Stimulated activated memory B cell treated with anti-CD40 and anti-IgM and Interleukin-4, amounts not matched to agents 10 μg/mL and 1 μg/mL and 100 μg/mL, for 72 hours (primary cell): ENCODE results near the gene KRTAP22-1.
A peak's percentile ranks its signal among the peaks of the same experiment; 100 is the strongest.

Experiments
- ATAC-seq: fragments of 150-1000 bp; cut with Tn5 transposase; 2 replicates; pipeline ENCODE4 v1.10.0; 2021
- H3K27ac Mint-ChIP-seq: one replicate; pipeline ENCODE4 v1.8.0; 2022; ENCODE audit warnings: mild to moderate bottlenecking, mixed read lengths
- H3K27me3 Mint-ChIP-seq: one replicate; pipeline ENCODE4 v1.8.0; 2022; ENCODE audit warnings: mixed read lengths
- H3K36me3 Mint-ChIP-seq: one replicate; pipeline ENCODE4 v1.8.0; 2022; ENCODE audit warnings: mixed read lengths
- H3K4me1 Mint-ChIP-seq: one replicate; pipeline ENCODE4 v1.8.0; 2022; ENCODE audit warnings: mixed read lengths
- H3K4me3 Mint-ChIP-seq: one replicate; pipeline ENCODE4 v1.8.0; 2022; ENCODE audit warnings: mild to moderate bottlenecking, moderate library complexity, mixed read lengths
- H3K9me3 Mint-ChIP-seq: one replicate; pipeline ENCODE4 v1.8.0; 2022; ENCODE audit warnings: mixed read lengths

Gene KRTAP22-1

GRCh38 chr21:30600787-30601186, at the start of gene KRTAP22-1:
KRTAP22-1 (plus strand) TSS chr21:30601087.
- Mint-ChIP-seq H3K36me3 (no peaks in the 10 kb centered on the region), H3K4me3 (no peak within 1 kb of the TSS), H3K27me3 (no peaks in the 10 kb centered on the region), H3K27ac (no peak within 1 kb of the TSS), H3K4me1 (no peaks in the 10 kb centered on the region), H3K9me3 (peaks cover 7% of the 10 kb centered on the region)
- no peak for ATAC-seq

GRCh38 chr21:30552782-30553181, 48.1 kb upstream of the KRTAP22-1 start:
- H3K27me3 Mint-ChIP-seq = no peaks in the 10 kb centered on the region
- no peak for ATAC-seq
- peaks cover 10% of the 10 kb centered on the region for H3K9me3 Mint-ChIP-seq

GRCh38 chr21:30555095-30555494, 45.8 kb upstream of the KRTAP22-1 start:
- no peak overlapping the region for H3K27ac Mint-ChIP-seq
- no peaks in the 10 kb centered on the region for H3K27me3 Mint-ChIP-seq

More at GRCh38 chr21:30552782-30553181, 48.1 kb upstream of the KRTAP22-1 start:
- Mint-ChIP-seq H3K27ac (no peak overlapping the region), H3K4me1 (no peaks in the 10 kb centered on the region), H3K4me3 (no peak overlapping the region), H3K36me3 (no peaks in the 10 kb centered on the region)

GRCh38 chr21:30561264-30561895, 39.5 kb upstream of the KRTAP22-1 start, which contains the start of gene KRTAP19-7:
KRTAP19-7 (minus strand) TSS chr21:30561314; CDS start chr21:30561289, 25 bp downstream.
- no peaks in the 10 kb centered on the region for H3K4me1 Mint-ChIP-seq
- ATAC-seq = no peak
- no peaks in the 10 kb centered on the region for H3K36me3 Mint-ChIP-seq
- H3K4me3 Mint-ChIP-seq = no peak within 1 kb of the TSS
- H3K27ac Mint-ChIP-seq = no peak within 1 kb of the TSS
- no peaks in the 10 kb centered on the region for H3K27me3 Mint-ChIP-seq
- H3K9me3 Mint-ChIP-seq = peaks cover 2% of the 10 kb centered on the region

More at GRCh38 chr21:30555095-30555494, 45.8 kb upstream of the KRTAP22-1 start:
- Mint-ChIP-seq H3K4me3 (no peak overlapping the region), H3K4me1 (no peaks in the 10 kb centered on the region), H3K9me3 (peaks cover 10% of the 10 kb centered on the region), H3K36me3 (no peaks in the 10 kb centered on the region)
- no peak for ATAC-seq

GRCh38 chr21:30561957-30562356, 38.9 kb upstream of the KRTAP22-1 start:
- no peaks in the 10 kb centered on the region for H3K27me3 Mint-ChIP-seq
- no peak for ATAC-seq
- no peaks in the 10 kb centered on the region for H3K36me3 Mint-ChIP-seq

GRCh38 chr21:30563072-30563471, 37.8 kb upstream of the KRTAP22-1 start:
- Mint-ChIP-seq H3K36me3 (no peaks in the 10 kb centered on the region), H3K4me1 (no peaks in the 10 kb centered on the region), H3K9me3 (peaks cover 2% of the 10 kb centered on the region), H3K4me3 (no peak overlapping the region), H3K27ac (no peak overlapping the region), H3K27me3 (no peaks in the 10 kb centered on the region)
- ATAC-seq = no peak

More at GRCh38 chr21:30561957-30562356, 38.9 kb upstream of the KRTAP22-1 start:
- H3K4me3 Mint-ChIP-seq = no peak overlapping the region
- H3K4me1 Mint-ChIP-seq = no peaks in the 10 kb centered on the region
- H3K9me3 Mint-ChIP-seq = peaks cover 2% of the 10 kb centered on the region
- H3K27ac Mint-ChIP-seq = no peak overlapping the region

- H3K27ac Mint-ChIP-seq = no peak overlapping the region
- peaks cover 2% of the 10 kb centered on the region for H3K9me3 Mint-ChIP-seq
Observed at GRCh38 chr21:30563630-30564029, 37.3 kb upstream of the KRTAP22-1 start.

GRCh38 chr21:30567617-30568016, 33.3 kb upstream of the KRTAP22-1 start:
- Mint-ChIP-seq H3K9me3 (peaks cover 9% of the 10 kb centered on the region), H3K4me1 (no peaks in the 10 kb centered on the region), H3K4me3 (no peak overlapping the region), H3K27me3 (no peaks in the 10 kb centered on the region), H3K27ac (no peak overlapping the region), H3K36me3 (no peaks in the 10 kb centered on the region)
- ATAC-seq = no peak

More at GRCh38 chr21:30563630-30564029, 37.3 kb upstream of the KRTAP22-1 start:
- Mint-ChIP-seq H3K27me3 (no peaks in the 10 kb centered on the region), H3K36me3 (no peaks in the 10 kb centered on the region), H3K4me1 (no peaks in the 10 kb centered on the region), H3K4me3 (no peak overlapping the region)
- no peak for ATAC-seq

- H3K27ac Mint-ChIP-seq = no peak overlapping the region
- H3K9me3 Mint-ChIP-seq = no peaks in the 10 kb centered on the region
- no peaks in the 10 kb centered on the region for H3K36me3 Mint-ChIP-seq
- no peaks in the 10 kb centered on the region for H3K4me1 Mint-ChIP-seq
- H3K4me3 Mint-ChIP-seq = no peak overlapping the region
- H3K27me3 Mint-ChIP-seq = no peaks in the 10 kb centered on the region
- no peak for ATAC-seq
Observed at GRCh38 chr21:30577766-30578165, 23.1 kb upstream of the KRTAP22-1 start.

GRCh38 chr21:30579346-30579745, 21.5 kb upstream of the KRTAP22-1 start:
- no peak for ATAC-seq
- Mint-ChIP-seq H3K27ac (no peak overlapping the region), H3K4me3 (no peak overlapping the region), H3K36me3 (no peaks in the 10 kb centered on the region), H3K27me3 (no peaks in the 10 kb centered on the region), H3K9me3 (peaks cover 2% of the 10 kb centered on the region), H3K4me1 (no peaks in the 10 kb centered on the region)

GRCh38 chr21:30580132-30580531, 20.8 kb upstream of the KRTAP22-1 start:
- Mint-ChIP-seq H3K27ac (no peak overlapping the region), H3K9me3 (peaks cover 2% of the 10 kb centered on the region), H3K27me3 (no peaks in the 10 kb centered on the region), H3K4me3 (no peak overlapping the region), H3K36me3 (no peaks in the 10 kb centered on the region), H3K4me1 (no peaks in the 10 kb centered on the region)
- ATAC-seq = no peak

GRCh38 chr21:30582870-30583269, 18.0 kb upstream of the KRTAP22-1 start:
- Mint-ChIP-seq H3K36me3 (no peaks in the 10 kb centered on the region), H3K4me1 (no peaks in the 10 kb centered on the region), H3K4me3 (no peak overlapping the region), H3K27me3 (no peaks in the 10 kb centered on the region), H3K27ac (no peak overlapping the region), H3K9me3 (peaks cover 5% of the 10 kb centered on the region)
- no peak for ATAC-seq

- H3K4me3 Mint-ChIP-seq = no peak within 1 kb of the TSS
- ATAC-seq = no peak
- H3K9me3 Mint-ChIP-seq = peaks cover 7% of the 10 kb centered on the region
- H3K27ac Mint-ChIP-seq = no peak within 1 kb of the TSS
- H3K36me3 Mint-ChIP-seq = no peaks in the 10 kb centered on the region
- no peaks in the 10 kb centered on the region for H3K27me3 Mint-ChIP-seq
- H3K4me1 Mint-ChIP-seq = no peaks in the 10 kb centered on the region
Observed at GRCh38 chr21:30590297-30590696, 10.6 kb upstream of the KRTAP22-1 start, which contains the start of gene KRTAP22-2. KRTAP22-2 (minus strand) TSS chr21:30590397.

- H3K4me1 Mint-ChIP-seq = no peaks in the 10 kb centered on the region
- peaks cover 3% of the 10 kb centered on the region for H3K9me3 Mint-ChIP-seq
- H3K27ac Mint-ChIP-seq = no peak within 1 kb of the TSS
- peak; percentile 53 for ATAC-seq
- H3K36me3 Mint-ChIP-seq = no peaks in the 10 kb centered on the region
- no peaks in the 10 kb centered on the region for H3K27me3 Mint-ChIP-seq
- H3K4me3 Mint-ChIP-seq = no peak within 1 kb of the TSS
Observed at GRCh38 chr21:30592140-30592539, 8.7 kb upstream of the KRTAP22-1 start, which contains the start of gene KRTAP6-3. KRTAP6-3 (plus strand) TSS chr21:30592440; CDS start chr21:30592446, 6 bp downstream.

- ATAC-seq = no peak
- Mint-ChIP-seq H3K4me1 (no peaks in the 10 kb centered on the region), H3K9me3 (peaks cover 7% of the 10 kb centered on the region), H3K27ac (no peak within 1 kb of the TSS), H3K4me3 (no peak within 1 kb of the TSS), H3K27me3 (no peaks in the 10 kb centered on the region), H3K36me3 (no peaks in the 10 kb centered on the region)
Observed at GRCh38 chr21:30598802-30599201, 2.1 kb upstream of the KRTAP22-1 start, which contains the start of gene KRTAP6-2. KRTAP6-2 (minus strand) TSS chr21:30598902; CDS start chr21:30598874, 28 bp downstream.

GRCh38 chr21:30605968-30606367, 5.1 kb downstream of the KRTAP22-1 start:
- no peak for ATAC-seq
- H3K27ac Mint-ChIP-seq = no peak overlapping the region
- H3K4me1 Mint-ChIP-seq = no peaks in the 10 kb centered on the region
- H3K36me3 Mint-ChIP-seq = no peaks in the 10 kb centered on the region
- H3K4me3 Mint-ChIP-seq = no peak overlapping the region
- no peaks in the 10 kb centered on the region for H3K27me3 Mint-ChIP-seq
- H3K9me3 Mint-ChIP-seq = peaks cover 12% of the 10 kb centered on the region
